Astrocyte of the cerebellum (primary cell): ENCODE results near the gene TAP1.
"Not testable (repeated sequence)": the region's sequence is repeated elsewhere in the genome, so short reads cannot be mapped to it uniquely, and the experiment has no call there.

Source experiments
- DNase-seq: peaks from one replicate; pipeline ENCODE4 v3.0.0-alpha.2; 2011; ENCODE audit warnings: low read depth
- H3K4me3 ChIP-seq: 2 replicates; pipeline ENCODE4 v1.5.1; 2011; ENCODE audit warnings: mild to moderate bottlenecking, low read depth, low read length, moderate library complexity
- CTCF ChIP-seq: IDR thresholded peaks from 2 replicates; pipeline ENCODE4 v1.5.1; 2012; ENCODE audit warnings: low read length, low read depth, moderate library complexity, mild to moderate bottlenecking; ENCODE audit errors: missing control alignments
- in situ Hi-C: cut with HindIII; loops from 2 replicates; pipeline ENCODE4 v1.10.0; 2017; ENCODE audit warnings: low sequenced_read_pairs

TAP1 gene

GRCh38 chr6:32876603-32877002 lies 23.1 kb upstream of the TAP1 start:
- in situ Hi-C loops, result no loop called here
- DNase-seq, result no peak
- no peak overlapping the region for H3K4me3 ChIP-seq
- TF ChIP-seq CTCF, result no peak

GRCh38 chr6:32873947-32874346 lies 20.4 kb upstream of the TAP1 start:
- H3K4me3 ChIP-seq, in situ Hi-C loops, DNase-seq: not testable (repeated sequence)

- no peak overlapping the region for H3K4me3 ChIP-seq
- peak; percentile 89 for TF ChIP-seq CTCF
- DNase-seq, result peak; percentile 64
- in situ Hi-C loops, result no loop called here
These were observed 14.8 kb upstream of the TAP1 start for GRCh38 chr6:32868257-32868788.

GRCh38 chr6:32867554-32868256 lies 14.2 kb upstream of the TAP1 start:
- DNase-seq, result no peak
- no peak for TF ChIP-seq CTCF
- in situ Hi-C loops, result no loop called here
- no peak overlapping the region for H3K4me3 ChIP-seq

GRCh38 chr6:32867022-32867477 lies 13.5 kb upstream of the TAP1 start:
- TF ChIP-seq CTCF, result no peak
- in situ Hi-C loops, result no loop called here
- H3K4me3 ChIP-seq, result no peak overlapping the region
- DNase-seq, result no peak

- no peak for TF ChIP-seq CTCF
- in situ Hi-C loops, result no loop called here
These were observed 12.4 kb upstream of the TAP1 start for GRCh38 chr6:32865724-32866443.

GRCh38 chr6:32862725-32863124 lies 9.2 kb upstream of the TAP1 start:
- no peak for DNase-seq
- no peak overlapping the region for H3K4me3 ChIP-seq
- no peak for TF ChIP-seq CTCF
- in situ Hi-C loops, result no loop called here

More at GRCh38 chr6:32865724-32866443, 12.4 kb upstream of the TAP1 start:
- H3K4me3 ChIP-seq, result no peak overlapping the region
- no peak for DNase-seq
